WTC11 (cell line): ENCODE data around the gene ZBTB16. TPM values are rescaled to one million over a fixed set of nuclear protein-coding genes. Genes with fewer than 3 reads are reported as not detected.
A peak's percentile ranks its signal among the peaks of the same experiment; 100 is the strongest.

Experiments
- ATAC-seq: fragments of 200-7000 bp; cut with Tn5 transposase; 2 replicates; pipeline ENCODE4 v1.10.0; 2021; ENCODE audit warnings: mild to moderate bottlenecking, moderate library complexity
- CTCF ChIA-PET: fragments of 300-600 bp; sonication (Branson Sonifier 250); formaldehyde crosslinking; loops from one replicate; lab custom pipeline; 2021; ENCODE audit warnings: antibody characterized with exemption; lab: Charles Lee
- POLR2A ChIA-PET: fragments of 350-600 bp; sonication (Branson Sonifier 250); formaldehyde crosslinking; loops from one replicate; lab custom pipeline; 2021; ENCODE audit warnings: antibody characterized with exemption; lab: Charles Lee
- DNase-seq: peaks from one replicate; pipeline ENCODE4 v3.0.0; 2021; ENCODE audit warnings: low spot score
- H3K27ac Mint-ChIP-seq: 2 replicates; pipeline ENCODE4 v1.8.0; 2021; ENCODE audit warnings: mixed read lengths
- H3K27me3 Mint-ChIP-seq: 2 replicates; pipeline ENCODE4 v1.8.0; 2021; ENCODE audit warnings: low read depth, mild to moderate bottlenecking, moderate library complexity, mixed read lengths
- H3K36me3 Mint-ChIP-seq: 2 replicates; pipeline ENCODE4 v1.8.0; 2021; ENCODE audit warnings: mixed read lengths
- H3K4me1 Mint-ChIP-seq: 2 replicates; pipeline ENCODE4 v1.8.0; 2022; ENCODE audit warnings: mixed read lengths
- H3K4me3 Mint-ChIP-seq: 2 replicates; pipeline ENCODE4 v1.8.0; 2021; ENCODE audit warnings: mild to moderate bottlenecking, moderate library complexity, mixed read lengths
- H3K9me3 Mint-ChIP-seq: 2 replicates; pipeline ENCODE4 v1.8.0; 2021; ENCODE audit warnings: mixed read lengths
- ATF1 ChIP-seq: sonication (generic); formaldehyde crosslinking; IDR thresholded peaks from 2 replicates; pipeline ENCODE4 v1.8.1; 2023; ENCODE audit warnings: mild to moderate bottlenecking, moderate library complexity, missing genetic modification reagents
- ATF6 ChIP-seq: sonication (generic); formaldehyde crosslinking; IDR thresholded peaks from 2 replicates; pipeline ENCODE4 v1.8.1; 2023; ENCODE audit warnings: mild to moderate bottlenecking, missing genetic modification reagents
- CREB1 ChIP-seq: sonication (generic); formaldehyde crosslinking; IDR thresholded peaks from 2 replicates; pipeline ENCODE4 v1.8.0; 2023; ENCODE audit warnings: mild to moderate bottlenecking, missing genetic modification reagents
- CTCF ChIP-seq: fragments of 200-600 bp; IDR thresholded peaks from 2 replicates; pipeline ENCODE4 v1.8.0; 2022; ENCODE audit warnings: antibody characterized with exemption
- EMX1 ChIP-seq: fragments of 250-450 bp; sonication (Bioruptor Pico); IDR thresholded peaks from 2 replicates; pipeline ENCODE4 v1.8.0; 2021; ENCODE audit warnings: mild to moderate bottlenecking
- ESRRA ChIP-seq: sonication (generic); formaldehyde crosslinking; IDR thresholded peaks from 2 replicates; pipeline ENCODE4 v1.8.1; 2022; ENCODE audit warnings: mild to moderate bottlenecking, missing genetic modification reagents, borderline replicate concordance
- FOXJ3 ChIP-seq: sonication (generic); formaldehyde crosslinking; IDR thresholded peaks from 2 replicates; pipeline ENCODE4 v1.9.0; 2021; ENCODE audit warnings: missing genetic modification reagents, mild to moderate bottlenecking, borderline replicate concordance
- HMGA2 ChIP-seq: fragments of 250-450 bp; sonication (Bioruptor Pico); IDR thresholded peaks from 2 replicates; pipeline ENCODE4 v1.4.0; 2021; ENCODE audit warnings: mild to moderate bottlenecking, moderate library complexity
- MAX ChIP-seq: sonication (generic); formaldehyde crosslinking; IDR thresholded peaks from 2 replicates; pipeline ENCODE4 v1.8.0; 2022; ENCODE audit warnings: mild to moderate bottlenecking, missing genetic modification reagents
- MYBL2 ChIP-seq: sonication (generic); formaldehyde crosslinking; IDR thresholded peaks from 2 replicates; pipeline ENCODE4 v1.8.1; 2023; ENCODE audit warnings: mild to moderate bottlenecking, moderate library complexity, missing genetic modification reagents
- NFYB ChIP-seq: sonication (generic); formaldehyde crosslinking; conservative IDR thresholded peaks from 2 replicates; pipeline ENCODE4 v1.8.0; 2022; ENCODE audit warnings: low read depth, missing genetic modification reagents
- PRDM15 ChIP-seq: sonication (generic); formaldehyde crosslinking; IDR thresholded peaks from 2 replicates; pipeline ENCODE4 v1.8.0; 2022; ENCODE audit warnings: missing genetic modification reagents
- PRRX2 ChIP-seq: fragments of 250-450 bp; sonication (Bioruptor Pico); IDR thresholded peaks from 2 replicates; pipeline ENCODE4 v1.8.0; 2021; ENCODE audit warnings: mild to moderate bottlenecking
- TCF7 ChIP-seq: sonication (generic); formaldehyde crosslinking; IDR thresholded peaks from 2 replicates; pipeline ENCODE4 v1.8.0; 2022; ENCODE audit warnings: mild to moderate bottlenecking, low read depth, missing genetic modification reagents, moderate library complexity
- TEAD1 ChIP-seq: sonication (generic); formaldehyde crosslinking; IDR thresholded peaks from 2 replicates; pipeline ENCODE4 v1.8.0; 2022; ENCODE audit warnings: mild to moderate bottlenecking, missing genetic modification reagents
- USF1 ChIP-seq: sonication (generic); formaldehyde crosslinking; IDR thresholded peaks from 2 replicates; pipeline ENCODE4 v1.8.0; 2022; ENCODE audit warnings: mild to moderate bottlenecking, missing genetic modification reagents
- USF2 ChIP-seq: sonication (generic); formaldehyde crosslinking; IDR thresholded peaks from 2 replicates; pipeline ENCODE4 v1.8.1; 2023; ENCODE audit warnings: mild to moderate bottlenecking, missing genetic modification reagents, moderate library complexity
- ZBTB21 ChIP-seq: sonication (generic); formaldehyde crosslinking; IDR thresholded peaks from 2 replicates; pipeline ENCODE4 v1.8.1; 2023; ENCODE audit warnings: mild to moderate bottlenecking, missing genetic modification reagents, borderline replicate concordance
- ZBTB43 ChIP-seq: sonication (generic); formaldehyde crosslinking; IDR thresholded peaks from 2 replicates; pipeline ENCODE4 v1.8.1; 2023; ENCODE audit warnings: mild to moderate bottlenecking, missing genetic modification reagents
- ZNF121 ChIP-seq: sonication (generic); formaldehyde crosslinking; IDR thresholded peaks from 2 replicates; pipeline ENCODE4 v1.8.0; 2023; ENCODE audit warnings: missing genetic modification reagents
- ZNF423 ChIP-seq: fragments of 250-450 bp; sonication (Bioruptor Pico); IDR thresholded peaks from 2 replicates; pipeline ENCODE4 v2.1.2; 2022; ENCODE audit warnings: mild to moderate bottlenecking, moderate library complexity
- total RNA-seq: library from RNA; stranded (reverse); gene quantifications from 3 replicates; pipeline ENCODE4 v1.2.3, GENCODE V29; 2021

Gene ZBTB16
- total RNA-seq, 1 experiment from 2014 or later, result 0.57 TPM

- ChIA-PET POLR2A (interaction anchor here (0.9 kb wide), 1 partner anchor 61 kb away, joined by 3 read pairs; no protein-coding TSS in a partner anchor), CTCF (interaction anchor here (1.1 to 2.4 kb wide), 6 partner anchors 9 to 459 kb away, joined by 3 to 12 read pairs (median 6); no protein-coding TSS in a partner anchor)
- TF ChIP-seq ZBTB43 (no peak), HMGA2 (no peak), USF1 (CRISPR knock-in tag) (no peak), PRRX2 (CRISPR knock-in tag) (no peak), ZNF423 (CRISPR knock-in tag) (no peak), TEAD1 (CRISPR knock-in tag) (no peak), EMX1 (no peak), PRDM15 (CRISPR knock-in tag) (no peak), ZBTB21 (CRISPR knock-in tag) (no peak), ATF1 (no peak), CREB1 (no peak), TCF7 (CRISPR knock-in tag) (no peak), NFYB (CRISPR knock-in tag) (no peak), ZNF121 (CRISPR knock-in tag) (no peak), ESRRA (CRISPR knock-in tag) (no peak), ATF6 (no peak), MYBL2 (CRISPR knock-in tag) (no peak)
- no peak overlapping the region for H3K4me3 Mint-ChIP-seq
- H3K4me1 Mint-ChIP-seq, result peaks cover 5% of the 10 kb centered on the region; the same call in 1 of the 2 replicates
- peaks cover 4% of the 10 kb centered on the region; the same call in 1 of the 2 replicates for H3K9me3 Mint-ChIP-seq
- no peak for DNase-seq
- no peaks in the 10 kb centered on the region; the same call in 1 of the 2 replicates for H3K27me3 Mint-ChIP-seq
- ATAC-seq, result no peak; the same call in 1 of the 2 replicates
- H3K36me3 Mint-ChIP-seq, result no peaks in the 10 kb centered on the region
- H3K27ac Mint-ChIP-seq, result no peak overlapping the region
Measured at GRCh38 chr11:114279792-114280546, 220.5 kb downstream of the ZBTB16 start.

- Mint-ChIP-seq H3K4me3 (no peak overlapping the region), H3K27me3 (no peaks in the 10 kb centered on the region; the same call in 1 of the 2 replicates), H3K36me3 (no peaks in the 10 kb centered on the region), H3K4me1 (peaks cover 9% of the 10 kb centered on the region; the same call in 1 of the 2 replicates), H3K27ac (no peak overlapping the region), H3K9me3 (peaks cover 4% of the 10 kb centered on the region; the same call in 1 of the 2 replicates)
- ChIA-PET CTCF (interaction anchor here (0.5 to 2.4 kb wide), 15 partner anchors 9 to 458 kb away, joined by 3 to 12 read pairs (median 4); no protein-coding TSS in a partner anchor), POLR2A (interaction anchor here (0.6 to 0.9 kb wide), 2 partner anchors 10 to 61 kb away, joined by 3 read pairs; no protein-coding TSS in a partner anchor)
- DNase-seq (peak; percentile 77), ATAC-seq (peak; percentile 98)
- peak; percentile 42; the same call in 1 of the 2 replicates for TF ChIP-seq CTCF
- TF ChIP-seq ESRRA (CRISPR knock-in tag), result no peak
- TF ChIP-seq FOXJ3 (CRISPR knock-in tag), result no peak
- peak; percentile 46; the same call in 1 of the 2 replicates for TF ChIP-seq MAX
- peak; percentile 37; the same call in 1 of the 2 replicates for TF ChIP-seq USF2 (CRISPR knock-in tag)
Measured at GRCh38 chr11:114280696-114281095, 221.2 kb downstream of the ZBTB16 start.
